Karpas-422 (cell line): Measurements from ENCODE around the gene PBRM1. TPM values are rescaled to one million over a fixed set of nuclear protein-coding genes. Genes with fewer than 3 reads are reported as not detected.

ENCODE experiments used
- DNase-seq: peaks from one replicate; pipeline ENCODE4 v3.0.0-alpha.2; 2015
- H2AFZ ChIP-seq: fragments of 200-600 bp; sonication (generic); 2 replicates; pipeline ENCODE4 v1.6.1; 2014; ENCODE audit warnings: antibody characterized with exemption, low read length, mixed read lengths
- H3K27ac ChIP-seq: fragments of 200-600 bp; sonication (generic); 2 replicates; pipeline ENCODE4 v1.5.1; 2014; ENCODE audit warnings: mild to moderate bottlenecking, low read length, moderate library complexity
- H3K27me3 ChIP-seq: fragments of 200-600 bp; sonication (generic); 2 replicates; pipeline ENCODE4 v1.6.1; 2014; ENCODE audit warnings: low read length, mixed read lengths
- H3K36me3 ChIP-seq: fragments of 200-600 bp; sonication (generic); 2 replicates; pipeline ENCODE4 v1.6.1; 2014; ENCODE audit warnings: low read length, mixed read lengths; ENCODE audit not compliant: insufficient read depth
- H3K4me1 ChIP-seq: fragments of 200-600 bp; sonication (generic); 2 replicates; pipeline ENCODE4 v1.6.1; 2014; ENCODE audit warnings: mild to moderate bottlenecking, low read length, mixed read lengths
- H3K4me2 ChIP-seq: fragments of 200-600 bp; sonication (generic); 2 replicates; pipeline ENCODE4 v1.6.1; 2014; ENCODE audit warnings: low read length, low read depth, mild to moderate bottlenecking; ENCODE audit not compliant: poor library complexity, severe bottlenecking
- H3K4me3 ChIP-seq: fragments of 200-600 bp; sonication (generic); 2 replicates; pipeline ENCODE4 v1.5.1; 2014; ENCODE audit warnings: mild to moderate bottlenecking, antibody characterized with exemption, low read length, mixed read lengths
- H3K79me2 ChIP-seq: fragments of 200-600 bp; sonication (generic); 2 replicates; pipeline ENCODE4 v1.6.1; 2014; ENCODE audit warnings: mild to moderate bottlenecking, low read length, mixed read lengths
- H3K9ac ChIP-seq: fragments of 200-600 bp; sonication (generic); 2 replicates; pipeline ENCODE4 v1.6.0; 2014; ENCODE audit warnings: low read length
- H3K9me2 ChIP-seq: fragments of 200-600 bp; sonication (generic), shearing (Covaris generic); replicated peaks from 2 replicates; pipeline ENCODE4 v1.6.0; 2014; ENCODE audit warnings: mild to moderate bottlenecking, low read length, moderate library complexity; ENCODE audit not compliant: insufficient read depth
- H3K9me3 ChIP-seq: fragments of 300-700, 200-600 bp; sonication (generic); 2 replicates; pipeline ENCODE4 v1.6.1; 2014; ENCODE audit warnings: low read length, mixed read lengths
- H4K20me1 ChIP-seq: fragments of 200-600 bp; sonication (generic); 2 replicates; pipeline ENCODE4 v1.6.1; 2014; ENCODE audit warnings: mild to moderate bottlenecking, antibody characterized with exemption, low read length, low read depth; ENCODE audit not compliant: insufficient read depth
- total RNA-seq: library from RNA; depleted of rRNA; stranded (reverse); fragments of >200 nt; shearing (Covaris generic); gene quantifications from 2 replicates; pipeline ENCODE4 v1.2.3, GENCODE V29; 2014; ENCODE audit warnings: low replicate concordance

PBRM1 gene
- total RNA-seq, 1 experiment from 2014 or later = 53.3 TPM

DNA sequence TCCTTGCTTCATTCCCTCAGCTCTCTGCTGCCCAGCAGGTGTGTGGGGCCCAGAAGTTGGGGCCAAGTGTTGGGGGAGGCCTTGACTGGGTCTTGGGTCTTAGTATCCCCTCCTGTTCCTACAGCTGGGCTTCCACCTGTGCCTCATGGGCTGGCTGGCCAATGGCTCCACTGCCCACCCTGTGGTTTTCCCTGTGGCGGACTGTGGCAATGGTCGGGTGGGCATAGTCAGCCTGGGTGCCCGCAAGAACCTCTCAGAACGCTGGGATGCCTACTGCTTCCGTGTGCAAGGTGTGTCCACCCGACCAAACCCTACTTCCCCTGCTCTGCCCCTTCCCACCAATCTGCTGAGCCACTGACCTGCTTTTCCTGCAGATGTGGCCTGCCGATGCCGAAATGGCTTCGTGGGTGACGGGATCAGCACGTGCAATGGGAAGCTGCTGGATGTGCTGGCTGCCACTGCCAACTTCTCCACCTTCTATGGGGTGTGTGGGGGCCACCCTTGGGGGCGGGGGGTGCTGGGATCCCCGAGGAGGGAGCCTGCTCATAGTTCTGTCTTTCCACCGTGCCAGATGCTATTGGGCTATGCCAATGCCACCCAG is 163.0 kb downstream of the PBRM1 start:
- H3K9ac ChIP-seq = no peak overlapping the region
- H3K27me3 ChIP-seq = no peaks in the 10 kb centered on the region
- no peaks in the 10 kb centered on the region for H3K9me3 ChIP-seq
- H3K9me2 ChIP-seq = no peaks in the 10 kb centered on the region
- no peak for DNase-seq
- H3K4me3 ChIP-seq = no peak overlapping the region
- H3K79me2 ChIP-seq = no peaks in the 10 kb centered on the region
- no peak overlapping the region for H3K27ac ChIP-seq
- no peak overlapping the region for H2AFZ ChIP-seq
- no peaks in the 10 kb centered on the region for H3K36me3 ChIP-seq
- H3K4me2 ChIP-seq = no peak overlapping the region
- H3K4me1 ChIP-seq = no peaks in the 10 kb centered on the region
- H4K20me1 ChIP-seq = no peaks in the 10 kb centered on the region

GRCh38 chr3:52521881-52522650 is 163.6 kb downstream of the PBRM1 start:
- H3K27me3 ChIP-seq = no peaks in the 10 kb centered on the region
- no peaks in the 10 kb centered on the region for H3K9me2 ChIP-seq
- no peak overlapping the region for H2AFZ ChIP-seq
- H3K27ac ChIP-seq = no peak overlapping the region
- DNase-seq = no peak
- no peak overlapping the region for H3K9ac ChIP-seq
- H3K4me3 ChIP-seq = no peak overlapping the region
- no peaks in the 10 kb centered on the region for H3K9me3 ChIP-seq
- no peaks in the 10 kb centered on the region for H3K36me3 ChIP-seq
- no peaks in the 10 kb centered on the region for H4K20me1 ChIP-seq
- H3K79me2 ChIP-seq = no peaks in the 10 kb centered on the region
- no peak overlapping the region for H3K4me2 ChIP-seq
- no peaks in the 10 kb centered on the region for H3K4me1 ChIP-seq

DNA sequence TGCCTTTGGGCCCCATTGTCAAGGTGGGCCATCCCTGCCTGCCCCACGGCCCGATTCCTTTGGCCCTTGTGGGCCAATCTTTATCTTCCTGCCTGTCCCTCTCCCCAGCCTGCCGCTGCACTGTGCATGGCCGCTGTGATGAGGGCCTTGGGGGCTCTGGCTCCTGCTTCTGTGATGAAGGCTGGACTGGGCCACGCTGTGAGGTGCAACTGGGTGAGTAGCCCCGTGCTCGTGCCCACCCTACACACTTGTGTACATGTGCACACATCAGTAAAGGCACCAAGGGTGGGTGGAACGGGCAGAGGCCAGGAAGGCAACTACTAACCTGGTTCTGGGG is 164.3 kb downstream of the PBRM1 start:
- H2AFZ ChIP-seq = no peak overlapping the region
- H3K27ac ChIP-seq = no peak overlapping the region

DNA sequence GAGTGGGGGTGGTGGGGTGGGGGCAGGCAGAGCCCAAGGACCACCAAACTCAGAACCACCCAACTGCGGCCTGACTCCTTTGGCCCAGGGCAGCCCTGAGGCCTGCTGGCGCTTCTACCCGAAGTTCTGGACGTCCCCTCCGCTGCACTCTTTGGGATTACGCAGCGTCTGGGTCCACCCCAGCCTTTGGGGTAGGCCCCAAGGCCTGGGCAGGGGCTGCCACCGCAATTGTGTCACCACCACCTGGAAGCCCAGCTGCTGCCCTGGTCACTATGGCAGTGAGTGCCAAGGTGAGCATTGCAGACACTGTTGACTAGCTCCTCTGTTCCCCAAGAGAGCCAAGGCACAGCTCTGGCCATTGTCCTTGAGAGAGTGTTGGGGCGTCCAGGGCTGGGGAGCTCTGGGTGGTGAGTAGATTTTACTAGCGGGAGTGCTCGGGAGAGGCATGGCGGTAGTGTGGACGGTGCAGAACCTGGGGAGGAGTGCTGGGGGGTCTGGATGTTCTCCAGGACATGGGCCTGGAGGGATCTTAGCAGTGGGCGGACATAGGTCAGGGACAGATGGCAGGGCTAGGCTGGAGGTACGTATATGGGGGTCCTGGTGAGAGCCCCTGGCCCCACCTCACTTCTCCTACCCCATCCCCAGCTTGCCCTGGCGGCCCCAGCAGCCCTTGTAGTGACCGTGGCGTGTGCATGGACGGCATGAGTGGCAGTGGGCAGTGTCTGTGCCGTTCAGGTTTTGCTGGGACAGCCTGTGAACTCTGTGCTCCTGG is 164.8 kb downstream of the PBRM1 start:
- Histone ChIP-seq H3K36me3 (no peaks in the 10 kb centered on the region), H3K4me2 (no peak overlapping the region), H3K27me3 (no peaks in the 10 kb centered on the region), H3K4me1 (no peaks in the 10 kb centered on the region), H3K9me3 (no peaks in the 10 kb centered on the region), H3K4me3 (no peak overlapping the region), H3K27ac (no peak overlapping the region), H3K9ac (no peak overlapping the region), H2AFZ (no peak overlapping the region), H3K79me2 (no peaks in the 10 kb centered on the region), H4K20me1 (no peaks in the 10 kb centered on the region), H3K9me2 (no peaks in the 10 kb centered on the region)
- no peak for DNase-seq

More for the DNA sequence above, 164.3 kb downstream of the PBRM1 start:
- H3K36me3 ChIP-seq = no peaks in the 10 kb centered on the region
- no peak overlapping the region for H3K9ac ChIP-seq
- no peaks in the 10 kb centered on the region for H3K27me3 ChIP-seq
- H3K9me3 ChIP-seq = no peaks in the 10 kb centered on the region
- H3K4me3 ChIP-seq = no peak overlapping the region
- H3K4me1 ChIP-seq = no peaks in the 10 kb centered on the region
- no peaks in the 10 kb centered on the region for H3K9me2 ChIP-seq
- H3K79me2 ChIP-seq = no peaks in the 10 kb centered on the region
- DNase-seq = no peak
- no peak overlapping the region for H3K4me2 ChIP-seq
- no peaks in the 10 kb centered on the region for H4K20me1 ChIP-seq

GRCh38 chr3:52520141-52520667 is 165.5 kb downstream of the PBRM1 start:
- no peaks in the 10 kb centered on the region for H3K36me3 ChIP-seq
- H3K9ac ChIP-seq = no peak overlapping the region
- DNase-seq = no peak
- H3K9me2 ChIP-seq = no peaks in the 10 kb centered on the region
- no peaks in the 10 kb centered on the region for H3K4me1 ChIP-seq
- H3K4me2 ChIP-seq = no peak overlapping the region
- H3K9me3 ChIP-seq = no peaks in the 10 kb centered on the region
- H3K27me3 ChIP-seq = no peaks in the 10 kb centered on the region
- H3K79me2 ChIP-seq = no peaks in the 10 kb centered on the region
- H4K20me1 ChIP-seq = no peaks in the 10 kb centered on the region
- no peak overlapping the region for H3K27ac ChIP-seq
- no peak overlapping the region for H2AFZ ChIP-seq
- H3K4me3 ChIP-seq = no peak overlapping the region

DNA sequence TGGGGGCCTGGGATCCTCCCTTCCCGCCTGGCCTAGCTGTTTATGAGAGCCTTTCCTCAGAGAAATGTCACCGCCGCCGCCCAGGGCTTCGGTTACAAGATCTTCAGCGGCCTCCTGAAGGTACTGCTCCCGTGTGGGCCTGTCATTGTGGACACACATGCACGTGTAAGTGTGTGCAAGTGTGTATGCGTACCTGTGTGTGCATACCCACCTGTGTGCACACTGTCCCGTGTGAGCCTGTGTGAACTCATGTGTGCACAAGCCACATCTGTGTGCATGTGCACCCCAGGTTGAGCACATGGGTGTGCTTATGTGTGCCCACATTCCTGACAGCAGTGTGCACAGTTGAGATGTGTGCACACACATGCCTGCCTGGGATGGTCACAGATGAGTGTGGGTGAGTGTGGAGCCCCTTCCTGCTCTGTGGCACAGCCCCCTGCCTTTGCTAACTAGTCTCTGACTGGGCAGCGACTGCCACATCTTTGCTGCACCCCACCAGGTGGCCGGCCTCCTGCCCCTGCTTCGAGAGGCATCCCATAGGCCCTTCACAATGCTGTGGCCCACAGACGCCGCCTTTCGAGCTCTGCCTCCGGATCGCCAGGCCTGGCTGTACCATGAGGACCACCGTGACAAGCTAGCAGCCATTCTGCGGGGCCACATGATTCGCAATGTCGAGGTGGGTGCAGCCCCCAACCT is 166.1 kb downstream of the PBRM1 start:
- Histone ChIP-seq H3K79me2 (no peaks in the 10 kb centered on the region), H3K9me2 (no peaks in the 10 kb centered on the region), H3K27ac (no peak overlapping the region), H2AFZ (no peak overlapping the region), H3K27me3 (no peaks in the 10 kb centered on the region), H3K9me3 (no peaks in the 10 kb centered on the region), H4K20me1 (no peaks in the 10 kb centered on the region), H3K4me2 (no peak overlapping the region), H3K36me3 (no peaks in the 10 kb centered on the region), H3K9ac (no peak overlapping the region), H3K4me1 (no peaks in the 10 kb centered on the region), H3K4me3 (no peak overlapping the region)
- no peak for DNase-seq

- Histone ChIP-seq H3K9me2 (no peaks in the 10 kb centered on the region), H3K9me3 (no peaks in the 10 kb centered on the region), H3K27ac (no peak overlapping the region), H3K9ac (no peak overlapping the region), H3K4me3 (no peak overlapping the region), H3K4me1 (no peaks in the 10 kb centered on the region), H3K27me3 (no peaks in the 10 kb centered on the region), H3K4me2 (no peak overlapping the region), H3K79me2 (no peaks in the 10 kb centered on the region), H4K20me1 (no peaks in the 10 kb centered on the region), H2AFZ (no peak overlapping the region), H3K36me3 (no peaks in the 10 kb centered on the region)
- no peak for DNase-seq
Measured at GRCh38 chr3:52518723-52519444, 166.8 kb downstream of the PBRM1 start.
